HG03175 (cell line): Measurements from ENCODE around the gene MTPN.

ENCODE experiments used
- ATAC-seq: cut with Tn5 transposase; IDR thresholded peaks from one replicate; pipeline ENCODE4 v1.9.1; 2021; ENCODE audit warnings: mild to moderate bottlenecking, moderate library complexity; ENCODE audit not compliant: unreplicated experiment

MTPN gene

GRCh38 chr7:135990258-135990657 lies 13.1 kb upstream of the MTPN start:
- no peak for ATAC-seq

DNA sequence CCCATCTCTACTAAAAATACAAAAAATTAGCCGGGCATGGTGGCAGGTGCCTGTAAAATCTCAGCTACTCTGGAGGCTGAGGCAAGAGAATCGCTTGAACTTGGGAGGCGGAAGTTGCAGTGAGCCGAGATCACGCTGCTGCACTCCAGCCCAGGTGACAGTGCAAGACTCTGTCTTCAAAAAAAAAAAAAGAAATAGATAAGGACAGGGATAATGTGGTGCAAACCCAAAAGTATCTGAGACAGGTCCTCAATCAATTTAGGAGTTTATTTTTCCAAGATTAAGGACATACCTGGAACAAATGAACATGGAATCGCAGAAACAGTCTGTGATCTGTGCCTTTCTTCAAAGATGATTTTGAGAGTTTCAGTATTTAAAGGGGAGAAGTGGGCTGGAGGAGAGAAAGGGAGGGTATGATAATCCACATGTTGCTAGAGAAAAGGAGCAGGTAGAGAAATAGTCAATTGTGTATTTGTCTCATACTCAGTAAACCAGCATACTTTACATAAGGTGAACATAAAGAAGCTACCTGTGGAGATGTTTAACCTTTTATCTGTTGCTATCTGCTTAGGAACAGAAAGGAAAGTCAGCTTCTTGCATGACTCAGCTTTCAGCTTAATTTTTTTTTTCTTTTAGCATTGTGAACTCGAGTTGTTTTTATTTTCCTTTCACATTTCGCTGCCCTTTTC lies 4.9 kb upstream of the MTPN start:
- ATAC-seq = no peak

DNA sequence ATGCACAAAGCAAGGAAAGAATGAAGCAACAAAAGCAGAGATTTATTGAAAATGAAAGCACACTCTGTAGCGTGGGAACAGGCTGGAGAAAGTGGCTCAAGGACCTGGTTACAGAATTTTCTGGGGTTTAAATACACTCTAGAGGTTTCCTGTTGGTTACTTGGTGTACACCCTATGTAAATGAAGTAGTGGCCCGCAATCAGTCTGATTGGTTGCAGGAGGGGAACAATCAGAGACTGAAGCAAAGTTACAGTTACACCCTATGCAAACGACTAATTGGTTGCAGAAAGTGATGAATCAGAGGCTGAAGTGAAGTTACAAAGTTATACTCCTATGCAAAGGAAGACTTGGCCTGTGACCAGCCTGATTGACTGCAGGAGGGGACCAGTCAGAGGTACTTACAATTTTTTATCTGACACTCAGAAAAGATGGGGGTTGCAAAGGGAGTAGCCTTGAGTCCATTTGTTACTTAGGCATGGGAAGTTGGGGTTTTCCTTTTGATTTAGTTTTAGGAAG lies 3.6 kb upstream of the MTPN start:
- ATAC-seq = peak; percentile 74

DNA sequence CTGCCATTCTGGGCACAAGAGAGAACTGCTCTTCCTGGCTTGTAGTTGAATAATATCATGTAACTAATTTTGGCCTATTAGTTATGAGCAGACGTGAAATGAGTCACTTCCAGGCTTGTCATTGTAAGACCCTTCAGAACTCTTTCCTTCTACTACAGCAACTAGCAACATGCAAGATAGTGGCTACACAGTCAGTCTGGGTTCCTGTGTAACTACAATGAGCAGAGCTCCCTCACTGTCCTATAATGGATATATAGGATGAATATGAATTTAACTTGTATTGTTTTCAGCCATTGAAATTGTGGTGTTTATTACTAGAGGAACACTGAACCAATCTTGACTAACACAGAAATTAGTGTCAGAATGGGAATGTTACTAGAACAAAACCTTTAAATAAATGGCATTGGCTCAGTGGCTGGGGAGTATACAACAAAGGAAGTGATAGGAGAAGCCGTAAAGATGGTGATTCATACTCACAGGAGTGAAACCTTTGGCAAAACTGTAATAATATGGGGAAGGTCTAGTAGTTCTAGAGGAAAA lies 2.9 kb upstream of the MTPN start:
- ATAC-seq = peak; percentile 17

DNA sequence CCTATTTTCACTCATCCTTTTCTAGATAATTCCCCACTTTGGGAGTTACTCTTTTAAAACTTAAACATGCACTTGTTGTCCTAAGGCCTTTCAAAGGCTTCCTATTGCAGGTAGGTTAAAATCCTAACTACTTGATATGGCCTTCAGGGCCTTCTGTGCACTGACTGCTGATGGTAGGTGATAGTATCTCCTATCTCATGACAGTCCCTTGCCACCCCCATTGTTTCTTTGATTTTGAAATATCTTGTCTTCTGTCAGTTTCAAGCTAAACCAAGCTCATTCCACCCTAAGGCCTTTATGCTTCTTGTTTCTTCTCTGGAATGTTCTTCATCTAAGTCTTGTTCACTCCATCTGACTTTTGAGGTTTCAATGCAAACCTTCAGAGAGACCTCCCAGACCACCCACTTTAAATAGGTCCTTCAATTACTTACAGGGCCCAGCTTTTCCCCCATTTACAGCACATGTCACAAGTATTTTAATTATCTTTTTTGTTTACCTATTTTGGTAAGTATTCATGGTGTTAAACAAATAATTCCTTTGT lies 2.4 kb upstream of the MTPN start:
- ATAC-seq = no peak

DNA sequence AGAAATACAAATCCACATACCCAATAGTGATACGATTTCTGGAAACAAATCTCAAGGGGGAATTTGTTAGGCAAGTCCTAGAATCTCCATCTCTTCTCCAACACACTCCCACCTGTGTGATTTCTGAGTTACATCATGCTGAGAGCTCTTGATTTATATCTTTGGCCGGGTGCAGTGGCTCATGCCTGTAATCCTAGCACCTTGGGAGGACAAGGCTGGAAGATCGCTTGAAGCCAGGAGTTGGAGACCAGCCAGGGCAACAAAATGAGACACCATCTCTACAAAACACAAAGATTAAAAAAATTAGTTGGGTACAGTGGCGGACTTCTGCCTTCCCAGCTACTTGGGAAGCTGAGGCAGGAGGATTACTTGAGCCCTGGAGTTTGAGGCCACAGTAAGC lies 1.5 kb upstream of the MTPN start:
- no peak for ATAC-seq

- no peak for ATAC-seq
Observed at GRCh38 chr7:135977742-135978066, 545 bp upstream of the MTPN start.

GRCh38 chr7:135976312-135977006 lies 700 bp downstream of the MTPN start:
- peak; percentile 9 for ATAC-seq

DNA sequence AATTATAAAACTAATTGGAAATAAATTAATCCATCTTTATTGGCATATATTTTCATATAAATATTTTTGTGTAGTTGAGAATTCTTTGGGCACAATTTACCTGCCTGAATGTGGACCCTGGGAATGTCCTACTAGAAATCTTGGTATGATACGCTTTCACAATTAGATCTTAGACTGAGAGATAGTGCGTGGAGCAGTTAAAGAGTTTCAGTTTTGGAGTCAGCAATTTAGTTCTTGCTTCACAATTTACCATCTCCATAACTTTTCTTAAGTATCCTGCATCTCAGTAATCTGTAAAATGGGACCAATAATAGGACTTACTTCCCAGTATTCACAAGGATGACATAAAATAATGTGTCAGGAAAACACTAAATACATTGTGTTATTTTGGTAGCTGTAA lies 2.0 kb downstream of the MTPN start:
- ATAC-seq = no peak

DNA sequence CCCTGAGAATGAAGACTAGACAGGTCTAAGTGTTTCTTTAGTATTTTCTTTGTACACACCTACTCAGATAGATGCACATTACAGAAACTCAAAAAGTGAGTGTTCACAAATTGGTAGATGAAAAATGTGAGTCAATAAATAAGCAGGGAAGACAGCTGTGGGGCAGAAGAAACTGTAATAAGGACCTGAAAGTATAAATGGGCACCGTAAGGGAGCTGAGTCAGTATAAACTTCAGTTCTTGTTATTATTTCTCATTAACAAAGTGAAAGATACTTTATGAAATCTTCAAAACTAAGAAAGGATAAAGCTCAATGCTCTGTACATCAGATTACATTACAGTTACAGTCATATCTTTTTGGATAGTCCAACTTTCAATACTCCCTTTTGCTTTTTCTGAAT lies 2.5 kb downstream of the MTPN start:
- ATAC-seq = no peak

DNA sequence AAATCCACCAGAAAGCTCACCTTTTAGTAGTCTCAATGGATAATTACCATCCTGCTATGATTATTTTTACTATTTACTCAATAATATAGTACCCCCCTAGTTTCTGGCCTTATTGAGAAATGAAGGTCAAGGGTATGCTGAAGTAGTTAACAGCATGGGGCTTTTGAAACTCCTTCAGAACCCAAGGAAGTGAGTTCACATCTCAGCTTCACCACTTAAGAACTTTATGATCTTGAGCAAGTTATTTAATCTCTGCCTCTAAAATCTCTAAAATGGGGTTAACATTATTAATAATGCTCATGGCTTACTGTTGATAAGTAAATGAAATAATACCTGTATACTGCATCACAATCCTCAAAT lies 5.8 kb downstream of the MTPN start:
- ATAC-seq = peak; percentile 11

GRCh38 chr7:135970682-135971365 lies 6.3 kb downstream of the MTPN start:
- peak; percentile 82 for ATAC-seq

GRCh38 chr7:135970045-135970444 lies 7.1 kb downstream of the MTPN start:
- no peak for ATAC-seq

GRCh38 chr7:135966341-135967043 lies 10.7 kb downstream of the MTPN start:
- no peak for ATAC-seq

DNA sequence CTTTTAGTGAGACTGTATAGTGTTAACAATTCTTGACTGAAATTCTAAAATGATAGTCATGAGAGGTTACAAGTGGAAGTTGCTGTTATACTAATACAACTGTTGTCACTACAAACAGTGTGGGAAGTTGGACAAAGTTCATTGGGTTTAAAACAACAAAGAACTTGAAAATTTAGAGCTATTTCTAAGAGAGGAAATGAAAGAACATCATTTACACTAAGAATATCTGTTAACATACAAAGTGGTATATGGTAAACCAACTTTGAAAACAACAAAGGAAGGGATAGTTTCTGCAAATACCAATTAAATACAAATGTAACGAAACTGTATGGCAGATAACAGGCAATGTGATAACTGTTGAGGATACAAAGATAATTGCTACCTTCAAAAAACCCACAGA lies 11.6 kb downstream of the MTPN start:
- ATAC-seq = peak; percentile 46

DNA sequence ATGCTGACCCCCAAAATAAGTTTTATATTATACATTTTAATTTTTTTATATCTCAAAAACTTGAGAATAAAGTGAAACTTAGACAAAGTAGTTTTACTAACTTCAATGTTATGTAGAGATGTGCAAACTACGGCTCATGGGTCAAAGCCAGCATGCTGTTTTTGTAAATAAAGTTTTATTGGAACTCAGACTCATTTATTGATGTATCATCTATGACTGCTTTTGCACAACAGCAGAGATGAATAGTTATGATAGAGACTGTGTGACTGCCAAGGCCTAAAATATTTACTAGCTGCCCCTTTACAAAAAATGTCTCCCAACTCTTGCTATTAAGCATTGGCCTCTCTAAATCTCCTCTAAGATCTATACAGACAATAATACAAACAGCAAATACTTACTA lies 12.4 kb downstream of the MTPN start:
- no peak for ATAC-seq

GRCh38 chr7:135964274-135964673 lies 12.9 kb downstream of the MTPN start:
- no peak for ATAC-seq

DNA sequence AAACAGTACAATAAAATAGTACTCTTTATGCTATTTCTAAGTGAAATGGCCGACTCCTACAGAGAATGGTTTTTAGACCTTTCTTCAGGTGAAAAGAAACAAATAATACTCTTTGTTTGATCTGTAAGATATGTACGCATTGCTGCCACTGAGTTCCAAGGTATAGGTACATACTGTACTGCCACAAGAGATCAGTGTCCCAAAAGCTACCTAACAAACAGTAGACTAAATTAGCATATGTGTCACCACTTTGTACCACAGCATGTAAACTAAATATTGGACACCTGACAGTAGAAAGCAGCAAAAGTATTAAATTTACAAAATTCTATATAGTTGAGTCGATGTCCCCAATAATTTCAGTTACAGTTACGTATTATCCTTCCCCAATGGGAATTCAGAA lies 14.4 kb downstream of the MTPN start:
- no peak for ATAC-seq

DNA sequence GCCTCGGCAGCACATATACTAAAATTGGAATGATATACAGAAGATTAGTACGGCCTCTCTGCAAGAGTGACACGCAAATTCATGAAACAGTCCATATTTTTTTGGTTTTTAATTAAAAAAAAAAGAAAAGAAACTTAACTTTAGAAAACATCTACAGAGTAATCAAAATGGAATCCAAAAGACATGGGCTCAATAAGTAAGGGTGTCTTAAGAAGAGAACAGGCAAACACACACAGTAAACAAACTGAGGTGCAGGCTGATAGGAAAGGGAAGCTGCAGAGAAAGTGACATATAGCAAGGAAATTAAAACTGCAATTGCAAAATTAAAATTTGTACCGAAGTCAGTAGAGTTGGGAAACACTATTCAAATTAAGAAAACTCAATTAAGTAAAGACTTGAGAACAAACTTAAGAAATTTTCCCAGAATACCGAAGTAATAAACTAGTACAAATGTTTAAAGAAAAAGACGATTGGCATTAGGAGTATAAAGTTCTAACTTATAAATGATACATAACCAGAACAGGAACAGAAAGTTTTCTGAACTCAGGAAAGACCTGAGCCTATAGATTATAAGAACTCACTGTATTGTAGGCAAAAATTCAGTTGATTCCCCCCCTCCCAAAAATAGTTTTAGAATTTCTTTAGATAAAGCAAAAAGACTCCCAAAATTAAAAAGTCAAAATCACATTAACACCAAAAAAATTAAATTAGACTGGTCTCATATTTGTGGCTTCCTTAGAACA lies 16.3 kb downstream of the MTPN start:
- no peak for ATAC-seq

DNA sequence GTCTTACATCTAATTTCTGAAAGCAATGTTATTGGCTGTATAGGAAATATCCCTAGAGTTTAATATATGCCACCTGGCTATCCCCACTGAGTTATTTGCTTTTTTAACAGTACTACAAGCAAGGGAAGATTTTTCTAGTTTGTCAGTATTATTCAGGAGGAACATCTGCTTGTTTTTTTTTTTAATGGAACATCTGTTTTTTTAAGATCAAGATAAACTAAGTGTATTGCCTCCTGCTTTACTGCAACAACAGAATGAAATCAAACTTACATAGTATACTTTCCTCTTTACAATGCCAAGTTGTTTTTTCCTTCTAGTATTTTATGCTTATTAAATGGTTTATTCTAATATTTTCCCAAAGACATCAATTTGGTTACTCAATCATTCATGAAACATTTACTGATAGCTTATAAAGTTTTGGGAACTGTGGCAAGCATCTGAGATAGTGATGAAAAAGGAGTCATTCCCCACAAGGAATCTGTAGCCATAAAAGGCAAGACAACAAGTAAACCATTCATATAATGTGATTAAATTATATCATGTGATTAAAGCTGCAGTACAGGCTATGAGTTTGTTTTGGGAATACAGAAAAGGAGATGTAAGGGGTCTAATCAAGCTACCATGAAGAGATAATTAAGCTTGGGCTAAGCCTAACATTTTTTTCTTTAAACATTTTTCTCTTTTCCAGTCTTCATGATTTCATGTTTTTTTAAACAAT lies 17.4 kb downstream of the MTPN start:
- no peak for ATAC-seq
